A673 (cell line): ENCODE measurements around the gene TTLL6. TPM values are rescaled to one million over a fixed set of nuclear protein-coding genes. Genes with fewer than 3 reads are reported as not detected.

ENCODE experiments used
- BruUV-seq: library from RNA; stranded (reverse); fragments of 400-500 nt; replicated peaks from 2 replicates; lab custom pipeline; 2021; lab: Mats Ljungman, UMichigan
- CTCF ChIA-PET: fragments of 300-600 bp; sonication (Branson Sonifier 250); formaldehyde crosslinking; loops from one replicate; lab custom pipeline; 2022; ENCODE audit warnings: antibody characterized with exemption; lab: Charles Lee
- POLR2A ChIA-PET: fragments of 300-600 bp; sonication (Branson Sonifier 250); formaldehyde crosslinking; loops from one replicate; lab custom pipeline; 2022; ENCODE audit warnings: antibody characterized with exemption; ENCODE audit not compliant: low non-redundant PET; lab: Charles Lee
- DNase-seq: peaks from one replicate; pipeline ENCODE4 v3.0.0-alpha.2; 2015; ENCODE audit warnings: low spot score
- H3K27ac ChIP-seq: fragments of 200-600 bp; sonication (generic); 2 replicates; pipeline ENCODE4 v1.5.1; 2016; ENCODE audit warnings: mixed run types, low read depth, mild to moderate bottlenecking, mixed read lengths, antibody characterized with exemption, low read length; ENCODE audit not compliant: poor library complexity, severe bottlenecking
- H3K27me3 ChIP-seq: fragments of 200-600 bp; sonication (generic); replicated peaks from 2 replicates; pipeline ENCODE4 v1.6.1; 2017; ENCODE audit warnings: mixed run types, low read depth, mild to moderate bottlenecking, mixed read lengths, antibody characterized with exemption, low read length; ENCODE audit not compliant: insufficient read depth, poor library complexity
- H3K36me3 ChIP-seq: fragments of 200-600 bp; sonication (generic); 2 replicates; pipeline ENCODE4 v1.6.1; 2016; ENCODE audit warnings: mixed run types, mild to moderate bottlenecking, mixed read lengths, antibody characterized with exemption, low read length; ENCODE audit not compliant: insufficient read depth, poor library complexity, severe bottlenecking
- H3K4me1 ChIP-seq: fragments of 200-600 bp; sonication (generic); 2 replicates; pipeline ENCODE4 v1.6.1; 2017; ENCODE audit warnings: mixed run types, mild to moderate bottlenecking, mixed read lengths, antibody characterized with exemption, low read length; ENCODE audit not compliant: insufficient read depth, poor library complexity, severe bottlenecking
- H3K4me3 ChIP-seq: fragments of 200-600 bp; sonication (generic); 2 replicates; pipeline ENCODE4 v1.5.1; 2016; ENCODE audit warnings: low read depth, mixed run types, mild to moderate bottlenecking, mixed read lengths, low read length; ENCODE audit not compliant: poor library complexity, severe bottlenecking
- H3K9me3 ChIP-seq: fragments of 200-600 bp; sonication (generic); 2 replicates; pipeline ENCODE4 v1.6.1; 2016; ENCODE audit warnings: mixed run types, low read depth, mild to moderate bottlenecking, mixed read lengths, antibody characterized with exemption, low read length; ENCODE audit not compliant: poor library complexity, severe bottlenecking
- CTCF ChIP-seq: fragments of 300-800, 200-600 bp; sonication (generic); conservative IDR thresholded peaks from 2 replicates; pipeline ENCODE4 v1.5.1; 2017; ENCODE audit warnings: low read depth, mild to moderate bottlenecking, antibody characterized with exemption, low read length, moderate library complexity, mixed read lengths
- EZH2 ChIP-seq: fragments of 200-600 bp; sonication (generic); IDR thresholded peaks from 2 replicates; pipeline ENCODE4 v1.6.1; 2017; ENCODE audit warnings: borderline replicate concordance, low read depth, mild to moderate bottlenecking, mixed read lengths, antibody characterized with exemption, low read length; ENCODE audit not compliant: poor library complexity, severe bottlenecking
- intact Hi-C: fragments of 100-400 bp; cut with micrococcal nuclease; formaldehyde crosslinking; loops from one replicate; pipeline ENCODE4 v1.10.0; 2022; ENCODE audit not compliant: unreplicated experiment
- total RNA-seq: library from RNA; stranded (reverse); gene quantifications from 2 replicates; pipeline ENCODE4 v1.2.3, GENCODE V29; 2021

The TTLL6 gene
- total RNA-seq, 1 experiment from 2014 or later, result 2.3 TPM

- no peaks in the 10 kb centered on the region for H3K27me3 ChIP-seq
- DNase-seq, result no peak
- intact Hi-C loops, result loop anchor here (10.0 kb wide), 1 partner anchor 81 kb away; no protein-coding TSS in a partner anchor
- POLR2A ChIA-PET, result no interaction called here
- no peak for TF ChIP-seq EZH2
- no peak for TF ChIP-seq CTCF
- H3K9me3 ChIP-seq, result no peaks in the 10 kb centered on the region
- CTCF ChIA-PET, result no interaction called here
- no TSS peak for BruUV-seq
- H3K36me3 ChIP-seq, result no peaks in the 10 kb centered on the region
- peak overlapping the region; percentile 27 for H3K4me3 ChIP-seq
- no peak overlapping the region for H3K27ac ChIP-seq
- H3K4me1 ChIP-seq, result peaks cover 9% of the 10 kb centered on the region
Measured at GRCh38 chr17:48755356-48755755, 61.7 kb downstream of the TTLL6 start.

DNA sequence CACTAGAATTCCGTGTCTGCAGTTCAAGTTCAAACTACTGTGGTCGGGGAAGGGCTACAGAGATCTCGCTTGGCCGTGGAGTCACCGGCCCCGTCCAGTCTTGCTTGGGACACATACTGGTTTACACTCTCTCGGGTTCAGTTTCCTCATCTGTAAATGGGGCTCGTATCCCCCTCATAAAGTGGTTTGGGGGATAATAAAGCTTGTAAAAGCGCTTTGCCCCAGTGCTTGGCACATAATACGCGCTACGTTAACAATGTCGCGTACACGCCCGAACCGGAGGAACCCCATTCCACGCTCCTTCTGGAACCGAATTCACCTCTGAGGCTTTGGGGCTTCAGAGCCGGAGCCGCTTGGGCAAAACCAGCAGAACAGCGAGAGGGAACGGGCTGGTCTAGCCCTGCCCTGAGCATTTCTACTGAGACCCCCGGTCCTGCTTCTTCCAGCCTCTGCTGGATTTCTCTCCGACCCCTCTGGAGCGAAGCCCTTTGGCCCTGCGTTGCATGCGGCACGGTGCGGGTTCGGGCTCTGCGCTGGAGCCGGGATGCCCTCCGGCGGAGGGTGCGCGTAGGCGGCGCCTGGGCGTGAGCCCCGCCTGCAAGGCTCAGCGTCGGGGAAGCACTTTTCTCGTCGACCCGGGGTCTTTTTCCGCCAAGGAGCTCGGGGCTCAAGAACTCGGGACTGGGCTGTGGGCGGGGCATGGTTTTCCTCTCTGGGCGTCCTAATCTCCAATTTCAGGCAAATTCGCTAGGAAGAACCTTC lies 62.3 kb downstream of the TTLL6 start:
- Histone ChIP-seq H3K27me3 (no peaks in the 10 kb centered on the region), H3K4me1 (peaks cover 9% of the 10 kb centered on the region), H3K27ac (no peak overlapping the region), H3K36me3 (no peaks in the 10 kb centered on the region), H3K9me3 (no peaks in the 10 kb centered on the region), H3K4me3 (peak overlapping the region; percentile 27)
- no TSS peak for BruUV-seq
- TF ChIP-seq CTCF (0 out of 2 replicates have a peak, but pooled peaks have one; percentile 17), EZH2 (no peak)
- DNase-seq, result peak; percentile 40
- POLR2A ChIA-PET, result no interaction called here
- CTCF ChIA-PET, result no interaction called here
- intact Hi-C loops, result loop anchor here (10.0 kb wide), 1 partner anchor 80 kb away; no protein-coding TSS in a partner anchor

GRCh38 chr17:48753794-48754499 lies 63.1 kb downstream of the TTLL6 start:
- no peak overlapping the region for H3K27ac ChIP-seq
- no peak for TF ChIP-seq EZH2
- TF ChIP-seq CTCF, result no peak
- CTCF ChIA-PET, result no interaction called here
- POLR2A ChIA-PET, result no interaction called here
- H3K4me3 ChIP-seq, result no peak overlapping the region
- BruUV-seq, result no TSS peak
- H3K36me3 ChIP-seq, result no peaks in the 10 kb centered on the region
- H3K9me3 ChIP-seq, result no peaks in the 10 kb centered on the region
- H3K4me1 ChIP-seq, result peaks cover 9% of the 10 kb centered on the region
- intact Hi-C loops, result loop anchor here (10.0 kb wide), 1 partner anchor 79 kb away; no protein-coding TSS in a partner anchor
- H3K27me3 ChIP-seq, result no peaks in the 10 kb centered on the region
- DNase-seq, result no peak
